HG02759 (cell line): ENCODE results near the gene DDA1.
"Not testable (repeated sequence)": the region's sequence is repeated elsewhere in the genome, so short reads cannot be mapped to it uniquely, and the experiment has no call there.

Experiments
- ATAC-seq: cut with Tn5 transposase; IDR thresholded peaks from one replicate; pipeline ENCODE4 v1.9.1; 2021; ENCODE audit warnings: mild to moderate bottlenecking, moderate library complexity; ENCODE audit not compliant: unreplicated experiment

Gene DDA1

GRCh38 chr19:17341386-17341785 is 32.0 kb downstream of the DDA1 start:
- ATAC-seq = no peak

- no peak for ATAC-seq
Observed at GRCh38 chr19:17341845-17342244, 32.5 kb downstream of the DDA1 start.

GRCh38 chr19:17346109-17346671 is 36.8 kb downstream of the DDA1 start:
- no peak for ATAC-seq

GRCh38 chr19:17347361-17347760 is 38.0 kb downstream of the DDA1 start:
- no peak for ATAC-seq

- ATAC-seq = no peak
Observed at GRCh38 chr19:17347877-17348276, 38.5 kb downstream of the DDA1 start.

- ATAC-seq = no peak
Observed at GRCh38 chr19:17348700-17349099, 39.3 kb downstream of the DDA1 start.

GRCh38 chr19:17351815-17352435 is 42.6 kb downstream of the DDA1 start:
- ATAC-seq = no peak

GRCh38 chr19:17352608-17353280 is 43.4 kb downstream of the DDA1 start:
- no peak for ATAC-seq

GRCh38 chr19:17353386-17353785 is 44.0 kb downstream of the DDA1 start:
- ATAC-seq = no peak

GRCh38 chr19:17357078-17357666 is 47.8 kb downstream of the DDA1 start:
- no peak for ATAC-seq

- no peak for ATAC-seq
Observed at GRCh38 chr19:17357724-17358123, 48.4 kb downstream of the DDA1 start.

- ATAC-seq = no peak
Observed at GRCh38 chr19:17358395-17358794, 49.0 kb downstream of the DDA1 start.

GRCh38 chr19:17359905-17360800 is 50.8 kb downstream of the DDA1 start:
- no peak for ATAC-seq

- ATAC-seq = not testable (repeated sequence)
Observed at GRCh38 chr19:17363852-17364605, 54.7 kb downstream of the DDA1 start.

GRCh38 chr19:17365361-17365760 is 56.0 kb downstream of the DDA1 start:
- no peak for ATAC-seq

- peak; percentile 91 for ATAC-seq
Observed at GRCh38 chr19:17370026-17370587, 60.7 kb downstream of the DDA1 start.
